ENCODE results near the gene PRPH.
"Not testable (repeated sequence)": the region's sequence is repeated elsewhere in the genome, so short reads cannot be mapped to it uniquely, and the experiment has no call there.

- not testable (repeated sequence) for TF ChIP-seq NFE2L2 (conservative IDR thresholded peaks at IDR 0.05; ENCODE audit: low read length); NR3C1 (IDR thresholded peaks at IDR 0.05); RCOR1 (IDR thresholded peaks at IDR 0.05; ENCODE audit: low read depth, low read length); POLR2A (IDR thresholded peaks at IDR 0.05; ENCODE audit: low read length); PHF8 (IDR thresholded peaks at IDR 0.05; ENCODE audit: borderline replicate concordance, low read depth); JUN (IDR thresholded peaks at IDR 0.05)
- TF ChIP-seq, protein P1, sequence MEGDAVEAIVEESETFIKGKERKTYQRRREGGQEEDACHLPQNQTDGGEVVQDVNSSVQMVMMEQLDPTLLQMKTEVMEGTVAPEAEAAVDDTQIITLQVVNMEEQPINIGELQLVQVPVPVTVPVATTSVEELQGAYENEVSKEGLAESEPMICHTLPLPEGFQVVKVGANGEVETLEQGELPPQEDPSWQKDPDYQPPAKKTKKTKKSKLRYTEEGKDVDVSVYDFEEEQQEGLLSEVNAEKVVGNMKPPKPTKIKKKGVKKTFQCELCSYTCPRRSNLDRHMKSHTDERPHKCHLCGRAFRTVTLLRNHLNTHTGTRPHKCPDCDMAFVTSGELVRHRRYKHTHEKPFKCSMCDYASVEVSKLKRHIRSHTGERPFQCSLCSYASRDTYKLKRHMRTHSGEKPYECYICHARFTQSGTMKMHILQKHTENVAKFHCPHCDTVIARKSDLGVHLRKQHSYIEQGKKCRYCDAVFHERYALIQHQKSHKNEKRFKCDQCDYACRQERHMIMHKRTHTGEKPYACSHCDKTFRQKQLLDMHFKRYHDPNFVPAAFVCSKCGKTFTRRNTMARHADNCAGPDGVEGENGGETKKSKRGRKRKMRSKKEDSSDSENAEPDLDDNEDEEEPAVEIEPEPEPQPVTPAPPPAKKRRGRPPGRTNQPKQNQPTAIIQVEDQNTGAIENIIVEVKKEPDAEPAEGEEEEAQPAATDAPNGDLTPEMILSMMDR (IDR thresholded peaks at IDR 0.05), result not testable (repeated sequence)
Observed at GRCh38 chr12:49333778-49334177, 38.8 kb downstream of the PRPH start.

All from A549 (cell line).